Astrocyte of the cerebellum (primary cell): Measurements from ENCODE around the gene IRF8.
"Not testable (repeated sequence)": the region's sequence is repeated elsewhere in the genome, so short reads cannot be mapped to it uniquely, and the experiment has no call there.

Experiments used
- DNase-seq: peaks from one replicate; pipeline ENCODE4 v3.0.0-alpha.2; 2011; ENCODE audit warnings: low read depth
- H3K4me3 ChIP-seq: 2 replicates; pipeline ENCODE4 v1.5.1; 2011; ENCODE audit warnings: mild to moderate bottlenecking, low read depth, low read length, moderate library complexity
- in situ Hi-C: cut with HindIII; loops from 2 replicates; pipeline ENCODE4 v1.10.0; 2017; ENCODE audit warnings: low sequenced_read_pairs
- TF ChIP-seq, protein P1 (sequence below): IDR thresholded peaks from 2 replicates; pipeline ENCODE4 v1.5.1; 2012; ENCODE audit warnings: low read length, low read depth, moderate library complexity, mild to moderate bottlenecking; ENCODE audit errors: missing control alignments

The IRF8 gene

GRCh38 chr16:85941863-85942644 is 43.1 kb downstream of the IRF8 start:
- H3K4me3 ChIP-seq, result no peak overlapping the region
- TF ChIP-seq, protein P1, sequence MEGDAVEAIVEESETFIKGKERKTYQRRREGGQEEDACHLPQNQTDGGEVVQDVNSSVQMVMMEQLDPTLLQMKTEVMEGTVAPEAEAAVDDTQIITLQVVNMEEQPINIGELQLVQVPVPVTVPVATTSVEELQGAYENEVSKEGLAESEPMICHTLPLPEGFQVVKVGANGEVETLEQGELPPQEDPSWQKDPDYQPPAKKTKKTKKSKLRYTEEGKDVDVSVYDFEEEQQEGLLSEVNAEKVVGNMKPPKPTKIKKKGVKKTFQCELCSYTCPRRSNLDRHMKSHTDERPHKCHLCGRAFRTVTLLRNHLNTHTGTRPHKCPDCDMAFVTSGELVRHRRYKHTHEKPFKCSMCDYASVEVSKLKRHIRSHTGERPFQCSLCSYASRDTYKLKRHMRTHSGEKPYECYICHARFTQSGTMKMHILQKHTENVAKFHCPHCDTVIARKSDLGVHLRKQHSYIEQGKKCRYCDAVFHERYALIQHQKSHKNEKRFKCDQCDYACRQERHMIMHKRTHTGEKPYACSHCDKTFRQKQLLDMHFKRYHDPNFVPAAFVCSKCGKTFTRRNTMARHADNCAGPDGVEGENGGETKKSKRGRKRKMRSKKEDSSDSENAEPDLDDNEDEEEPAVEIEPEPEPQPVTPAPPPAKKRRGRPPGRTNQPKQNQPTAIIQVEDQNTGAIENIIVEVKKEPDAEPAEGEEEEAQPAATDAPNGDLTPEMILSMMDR, result no peak
- in situ Hi-C loops, result no loop called here
- no peak for DNase-seq

DNA sequence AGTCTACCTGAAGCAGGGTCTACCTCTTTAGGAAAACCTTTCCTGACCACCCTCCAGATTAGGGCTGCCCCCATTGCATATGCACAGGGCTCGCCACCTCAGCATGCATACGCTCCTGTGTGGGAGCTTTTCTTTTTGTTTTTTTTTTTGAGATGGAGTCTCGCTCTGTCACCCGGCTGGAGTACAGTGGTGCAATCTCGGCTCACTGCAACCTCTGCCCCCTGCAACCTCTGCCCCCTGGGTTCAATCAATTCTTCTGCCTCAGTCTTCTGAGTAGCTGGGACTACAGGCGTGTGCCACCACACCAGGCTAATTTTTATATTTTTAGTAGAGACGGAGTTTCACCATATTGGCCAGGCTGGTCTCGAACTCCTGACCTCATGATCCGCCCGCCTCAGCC is 43.7 kb downstream of the IRF8 start:
- in situ Hi-C loops, H3K4me3 ChIP-seq, DNase-seq: not testable (repeated sequence)

DNA sequence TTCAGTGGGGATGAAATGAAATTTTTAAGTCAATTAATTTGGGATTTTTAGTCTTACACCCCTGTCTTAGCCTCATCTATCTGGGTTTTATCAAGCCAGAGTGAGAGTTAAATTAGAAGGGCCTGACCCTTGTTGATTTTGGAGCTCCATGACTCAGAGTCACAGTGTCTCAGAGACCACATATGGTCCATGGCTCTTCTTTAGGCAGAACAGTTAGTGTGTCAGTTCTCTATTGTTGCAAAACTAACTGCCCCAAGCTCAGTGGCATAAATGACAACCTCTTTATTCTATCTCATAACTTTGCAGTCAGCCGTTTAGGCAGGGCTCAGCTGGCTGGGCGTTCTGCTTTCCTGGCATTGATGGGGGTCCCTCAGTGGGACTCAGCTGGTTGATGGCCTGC is 44.7 kb downstream of the IRF8 start:
- in situ Hi-C loops, result no loop called here
- DNase-seq, result no peak
- TF ChIP-seq, protein P1, result no peak
- H3K4me3 ChIP-seq, result no peak overlapping the region

DNA sequence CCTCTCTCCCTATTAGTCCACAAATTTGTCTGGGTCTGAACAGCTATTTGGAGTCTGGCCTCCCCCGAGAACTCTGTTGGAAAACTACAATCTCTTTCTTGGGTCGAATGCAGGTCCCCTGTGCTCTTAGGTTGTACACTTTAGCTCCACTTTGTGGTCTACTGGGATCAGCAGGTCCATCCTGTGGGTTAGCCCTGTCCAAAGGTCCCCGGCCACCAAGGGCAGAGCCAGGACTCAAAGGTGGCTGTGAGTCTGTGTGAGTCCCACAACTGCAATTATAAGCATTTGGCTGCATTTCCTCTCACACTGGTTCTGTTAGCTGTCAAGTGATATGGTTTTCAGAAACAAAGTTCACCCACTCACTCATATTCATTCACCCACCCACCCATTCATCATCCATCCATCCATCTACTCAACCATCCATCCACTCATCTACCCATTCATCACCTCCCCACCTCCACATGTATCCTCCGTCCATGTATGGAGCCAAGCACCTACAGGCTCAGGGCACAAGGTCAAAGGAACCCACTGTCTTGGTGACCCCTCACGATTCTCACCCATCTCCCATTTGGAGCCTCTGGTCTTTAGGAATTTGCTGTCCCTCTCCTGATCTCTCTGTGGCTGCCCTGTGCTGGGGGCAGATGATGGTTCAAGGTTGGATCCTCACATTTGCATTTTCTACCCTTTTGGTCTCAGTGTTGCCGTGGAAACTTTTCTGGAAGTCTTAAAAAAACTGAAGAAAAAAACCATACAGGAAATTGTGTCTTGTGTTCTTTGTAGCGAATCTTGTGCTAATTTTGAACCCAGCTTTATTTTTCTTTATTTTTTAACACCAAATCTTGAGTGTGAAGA is 45.8 kb downstream of the IRF8 start:
- TF ChIP-seq, protein P1, result no peak
- no peak for DNase-seq
- H3K4me3 ChIP-seq, result no peak overlapping the region
- in situ Hi-C loops, result loop anchor here (5.0 kb wide), 1 partner anchor 48 kb away; no protein-coding TSS in a partner anchor

- no peak for DNase-seq
- in situ Hi-C loops, result loop anchor here (5.0 kb wide), 1 partner anchor 47 kb away; no protein-coding TSS in a partner anchor
- TF ChIP-seq, protein P1, result no peak
- H3K4me3 ChIP-seq, result no peak overlapping the region
Observed at GRCh38 chr16:85945424-85945751, 46.4 kb downstream of the IRF8 start.

- no peak for DNase-seq
- H3K4me3 ChIP-seq, result no peak overlapping the region
- TF ChIP-seq, protein P1, result no peak
- in situ Hi-C loops, result loop anchor here (5.0 kb wide), 1 partner anchor 46 kb away; no protein-coding TSS in a partner anchor
Observed at GRCh38 chr16:85946541-85947124, 47.7 kb downstream of the IRF8 start.
